ENCODE results near the gene RB1.
A peak's percentile ranks its signal among the peaks of the same experiment; 100 is the strongest.

The RB1 gene

GRCh38 chr13:48493851-48494250 lies 190.3 kb downstream of the RB1 start:
- DNase-seq (ENCODE audit: low read depth in 2 of 2), result no peak

DNA sequence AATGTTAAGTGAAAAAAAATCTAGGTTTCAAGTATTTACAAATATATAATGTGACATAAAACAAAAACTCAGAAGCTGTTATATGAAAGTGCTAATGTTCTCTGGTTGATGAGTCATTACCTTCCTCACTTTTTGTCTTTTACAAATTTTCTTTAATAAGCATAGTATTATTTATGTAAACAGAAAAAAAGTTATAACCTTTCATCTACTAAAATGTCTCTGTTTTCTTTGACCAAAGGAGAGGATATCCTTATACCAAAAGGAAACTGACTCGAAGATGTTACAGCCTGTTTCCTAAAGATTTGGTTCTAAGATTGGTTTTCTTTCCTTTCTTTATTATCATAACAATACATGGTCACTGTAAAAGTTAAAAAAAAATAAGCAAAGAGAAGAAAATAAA lies 191.3 kb downstream of the RB1 start:
- DNase-seq (ENCODE audit: low read depth in 2 of 2), result no peak

GRCh38 chr13:48496271-48497161 lies 193.0 kb downstream of the RB1 start:
- no peak for DNase-seq (ENCODE audit: low read depth in 2 of 2)

- DNase-seq (ENCODE audit: low read depth in 2 of 2), result no peak
Measured at GRCh38 chr13:48497669-48498068, 194.1 kb downstream of the RB1 start.

- DNase-seq (ENCODE audit: low read depth in 2 of 2), result peak; percentile 76 to 81
Measured at GRCh38 chr13:48500652-48501197, 197.2 kb downstream of the RB1 start.

DNA sequence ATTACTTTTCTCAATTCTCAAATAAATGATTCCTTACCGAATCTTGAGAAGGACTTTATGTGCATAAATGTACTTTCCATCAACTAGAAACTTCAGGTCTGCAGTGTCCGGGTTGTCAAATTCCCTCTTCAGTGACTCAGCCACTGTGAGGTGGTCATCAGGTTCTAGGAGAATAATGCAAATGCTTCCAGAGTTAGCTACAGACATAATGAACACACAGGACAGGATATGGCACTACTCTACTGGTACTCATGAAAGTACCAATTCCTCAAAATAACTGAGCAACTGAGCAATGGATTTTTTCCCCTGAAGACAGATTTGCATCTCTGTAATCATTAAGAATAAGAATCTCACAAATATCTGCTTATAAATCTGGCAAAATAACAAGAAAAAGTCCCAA lies 198.2 kb downstream of the RB1 start:
- DNase-seq (ENCODE audit: low read depth in 2 of 2), result no peak

DNA sequence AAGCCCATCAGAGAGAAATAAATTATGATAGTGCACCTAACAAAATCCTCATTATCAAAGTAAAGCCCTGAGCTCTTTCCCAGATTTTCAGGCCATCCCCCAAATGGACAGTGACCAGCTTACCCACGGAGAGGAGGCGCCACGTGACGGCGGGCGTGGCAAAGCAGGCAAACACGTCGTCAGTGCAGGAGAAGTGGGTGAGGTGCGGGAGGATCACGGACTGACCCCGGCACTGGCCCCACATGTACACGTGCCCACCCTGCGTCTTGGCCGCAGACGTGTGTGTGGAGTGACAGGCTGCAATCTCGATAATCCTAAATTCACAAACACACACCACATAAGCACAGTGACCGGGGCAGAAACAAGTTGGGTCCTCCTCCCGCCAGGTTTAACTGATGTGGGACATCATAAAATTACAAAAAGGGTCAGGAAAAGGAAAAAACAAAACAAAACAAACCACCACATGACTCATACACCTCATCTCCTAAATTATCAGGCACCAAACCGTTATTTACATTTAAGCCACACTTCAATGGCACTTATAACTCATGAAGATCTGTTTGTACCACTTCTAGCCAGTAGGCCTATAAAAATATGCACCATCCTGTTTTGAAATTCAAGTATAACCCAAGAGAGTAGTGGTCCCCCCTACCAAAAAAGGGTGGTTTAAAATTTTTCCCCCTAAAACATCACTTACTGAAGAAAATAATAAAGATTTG lies 199.2 kb downstream of the RB1 start:
- DNase-seq (ENCODE audit: low read depth in 2 of 2), result no peak

DNA sequence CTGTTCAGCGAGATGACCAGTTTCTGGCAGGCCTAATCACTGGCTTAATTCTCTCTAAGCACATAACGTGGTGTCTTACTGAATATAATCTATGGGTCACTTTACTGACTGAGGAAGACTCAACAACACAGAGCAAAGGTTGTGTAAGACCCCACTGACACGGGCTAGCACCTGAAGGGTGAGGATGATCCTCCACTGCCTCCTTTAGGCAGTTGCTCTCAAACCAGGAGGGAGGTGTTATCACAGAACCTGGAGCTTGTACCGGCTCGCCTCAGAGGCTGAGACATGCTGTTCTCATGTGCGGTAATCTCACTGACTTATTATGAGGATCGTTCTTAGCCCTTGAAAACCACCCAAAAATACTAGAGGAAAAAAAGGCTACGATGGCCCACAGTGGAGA lies 201.1 kb downstream of the RB1 start:
- no peak for DNase-seq (ENCODE audit: low read depth in 2 of 2)

DNA sequence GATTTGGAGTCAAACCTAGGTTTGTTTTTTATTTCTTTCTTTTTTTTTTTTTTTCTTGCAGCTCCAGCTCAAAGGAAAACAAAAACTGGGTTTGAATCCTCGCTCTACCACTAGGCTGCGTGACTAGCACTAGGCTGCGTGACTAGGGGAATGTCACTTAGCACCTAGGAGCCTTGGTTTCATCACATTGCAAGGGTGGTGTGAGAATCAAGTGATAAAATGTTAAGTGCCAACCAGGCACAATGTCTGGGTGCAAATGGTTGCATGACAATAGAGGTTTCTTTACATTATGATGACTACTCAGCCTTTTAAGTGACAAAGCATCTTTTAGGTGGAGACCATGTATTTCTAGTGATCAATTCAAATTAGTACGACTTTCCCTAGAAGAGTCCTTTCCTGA lies 201.5 kb downstream of the RB1 start:
- no peak for DNase-seq (ENCODE audit: low read depth in 2 of 2)

- peak in 1 of 2 experiments; percentile 27 for DNase-seq (ENCODE audit: low read depth in 2 of 2)
Measured at GRCh38 chr13:48505597-48506091, 202.1 kb downstream of the RB1 start.

GRCh38 chr13:48506092-48506701 lies 202.6 kb downstream of the RB1 start:
- DNase-seq (ENCODE audit: low read depth in 2 of 2), result no peak

DNA sequence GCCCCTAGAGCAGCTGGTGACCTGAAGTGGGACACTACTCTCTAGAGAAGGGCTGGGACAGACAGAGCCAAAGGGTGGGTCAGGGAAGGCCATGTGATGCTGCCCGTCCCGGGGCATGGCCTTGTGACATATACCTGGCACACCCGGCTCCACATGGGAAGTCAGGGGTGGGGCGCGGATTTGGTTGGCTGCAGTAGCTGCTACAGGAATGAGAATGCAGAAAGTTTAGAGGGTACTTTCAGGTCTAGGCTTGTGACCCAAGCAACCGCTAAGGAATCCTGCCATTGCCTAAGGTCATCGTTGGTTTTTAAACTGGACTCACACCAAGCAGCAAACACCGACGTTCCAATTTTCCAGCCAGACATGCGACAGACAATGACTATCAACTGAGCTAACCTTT lies 203.5 kb downstream of the RB1 start:
- DNase-seq (ENCODE audit: low read depth in 2 of 2), result no peak

GRCh38 chr13:48508011-48508410 lies 204.5 kb downstream of the RB1 start:
- DNase-seq (ENCODE audit: low read depth in 2 of 2), result no peak

- DNase-seq (ENCODE audit: low read depth in 2 of 2), result no peak
Measured at GRCh38 chr13:48510698-48511097, 207.1 kb downstream of the RB1 start.

DNA sequence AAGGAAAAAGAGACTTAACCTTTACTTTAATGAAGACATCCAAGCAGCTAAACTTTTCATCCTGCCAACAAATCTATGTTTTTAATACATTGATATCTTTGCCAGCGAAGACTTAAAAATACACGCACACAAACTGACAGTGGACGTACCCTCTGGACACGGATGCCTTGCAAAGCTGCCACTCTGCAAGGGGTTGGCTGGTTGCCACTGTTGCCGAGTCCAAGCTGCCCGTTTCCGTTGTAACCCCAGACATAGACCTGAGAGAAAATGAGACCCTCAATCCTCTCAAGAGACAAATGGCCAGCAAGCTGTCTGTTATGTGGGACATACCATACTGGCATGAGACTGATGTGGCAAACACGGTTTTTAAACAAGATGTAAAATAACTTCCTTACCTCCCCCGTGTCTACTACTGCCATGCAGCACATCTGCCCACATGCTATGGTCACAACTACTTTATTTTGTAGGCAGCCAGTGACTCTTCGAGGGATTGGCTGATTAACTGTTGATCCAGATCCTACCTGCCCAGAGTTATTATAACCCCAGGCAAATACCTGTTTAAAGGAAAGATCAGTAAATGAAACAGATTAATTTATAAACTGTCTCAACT lies 208.2 kb downstream of the RB1 start:
- DNase-seq (ENCODE audit: low read depth in 2 of 2), result no peak

GRCh38 chr13:48514793-48515192 lies 211.2 kb downstream of the RB1 start:
- DNase-seq (ENCODE audit: low read depth in 2 of 2), result no peak

DNA sequence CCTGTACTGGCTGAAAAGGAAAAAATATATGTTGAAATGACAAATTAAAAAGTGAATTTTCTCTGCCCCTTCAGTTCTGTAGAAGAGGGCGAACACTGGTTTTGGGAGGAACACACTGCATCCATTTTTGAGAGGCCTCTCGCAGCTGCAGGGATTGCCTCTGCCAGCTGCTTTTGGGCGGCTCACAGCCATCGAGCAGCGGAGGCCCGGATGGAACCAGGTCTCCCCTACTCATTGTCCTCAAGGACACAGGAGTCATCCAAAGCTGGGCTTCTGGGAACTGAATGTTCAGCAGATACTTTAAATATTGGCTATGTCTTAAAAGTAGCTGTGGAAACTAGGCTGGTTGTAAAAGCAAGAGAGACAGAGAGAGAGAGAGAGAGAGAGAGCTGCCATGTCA lies 212.2 kb downstream of the RB1 start:
- DNase-seq (ENCODE audit: low read depth in 2 of 2), result no peak

DNA sequence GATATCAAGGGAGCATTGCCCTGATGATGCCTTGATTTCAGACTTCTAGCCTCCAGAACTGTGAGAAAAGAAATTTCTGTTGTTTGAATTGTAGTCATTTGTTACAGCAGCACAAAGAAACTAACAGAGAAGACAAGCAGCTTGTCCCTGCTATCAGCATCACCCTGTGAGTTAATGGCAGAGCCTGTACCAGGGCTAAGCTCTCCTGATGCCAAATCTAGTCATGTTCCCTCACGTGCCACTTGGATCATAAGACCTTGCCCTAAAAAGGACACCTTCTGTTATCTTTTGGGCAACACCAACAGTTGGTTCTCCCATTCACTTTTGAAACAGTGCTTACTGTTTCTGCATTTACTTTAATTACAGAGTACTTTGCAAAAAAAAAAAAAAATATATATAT lies 214.5 kb downstream of the RB1 start:
- DNase-seq (ENCODE audit: low read depth in 2 of 2), result no peak

- no peak for DNase-seq (ENCODE audit: low read depth in 2 of 2)
Measured at GRCh38 chr13:48526286-48526685, 222.7 kb downstream of the RB1 start.

DNA sequence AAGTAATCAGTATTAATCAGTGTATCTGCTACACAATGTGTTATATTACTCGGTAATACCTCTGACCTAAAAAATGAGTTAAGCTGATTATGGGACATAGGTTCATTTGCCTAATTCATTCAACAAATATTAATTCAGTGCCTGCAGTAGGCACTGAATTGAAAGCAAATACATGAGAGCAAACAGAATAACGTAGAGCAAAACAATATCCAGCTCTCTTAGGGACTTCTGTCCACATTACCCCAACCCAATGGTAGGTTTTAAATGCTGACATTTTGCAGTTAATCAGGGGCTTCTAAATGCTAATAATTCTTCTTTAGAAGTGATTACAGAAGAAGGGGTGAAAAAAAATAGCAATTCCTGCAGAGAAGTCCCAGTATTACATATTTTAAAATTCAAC lies 224.4 kb downstream of the RB1 start:
- no peak for DNase-seq (ENCODE audit: low read depth in 2 of 2)

GRCh38 chr13:48528720-48529119 lies 225.2 kb downstream of the RB1 start:
- no peak for DNase-seq (ENCODE audit: low read depth in 2 of 2)

DNA sequence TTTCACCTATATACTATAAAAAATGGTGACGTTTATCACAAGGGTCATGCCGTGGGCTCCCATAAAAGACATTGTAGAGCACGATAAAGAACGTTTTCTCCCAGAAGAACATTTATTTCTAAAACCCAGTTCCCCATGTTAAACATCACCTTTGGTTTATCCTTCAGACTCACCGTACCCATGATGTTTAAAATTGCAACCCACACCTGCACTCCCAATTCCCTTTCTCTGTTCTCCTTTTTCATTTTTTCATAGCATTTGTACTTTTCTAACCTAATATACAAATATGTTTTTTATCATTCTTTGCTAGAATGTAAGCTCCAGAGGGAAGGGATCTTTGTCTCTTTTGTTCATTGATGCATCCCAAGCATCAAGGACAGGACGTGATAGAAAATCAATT lies 227.3 kb downstream of the RB1 start:
- DNase-seq (ENCODE audit: low read depth in 2 of 2), result no peak

Measured in fibroblast of skin of left quadriceps (primary cell).